GM19397 (cell line): ENCODE measurements around the gene PDC.
"Not testable (repeated sequence)": the region's sequence is repeated elsewhere in the genome, so short reads cannot be mapped to it uniquely, and the experiment has no call there.

ENCODE experiments used
- ATAC-seq: cut with Tn5 transposase; IDR thresholded peaks from one replicate; pipeline ENCODE4 v1.9.1; 2021; ENCODE audit warnings: mild to moderate bottlenecking, moderate library complexity; ENCODE audit not compliant: unreplicated experiment

PDC gene

GRCh38 chr1:186404454-186405051 is 56.4 kb downstream of the PDC start:
- no peak for ATAC-seq

GRCh38 chr1:186403632-186404031 is 57.3 kb downstream of the PDC start:
- no peak for ATAC-seq

GRCh38 chr1:186401446-186401845 is 59.5 kb downstream of the PDC start:
- ATAC-seq = not testable (repeated sequence)
